NCI-H1417 treated with DMSO at 0.1 percent for 48 hours (cell line): Measurements from ENCODE around the gene TUBB.

ENCODE experiments used
- DNase-seq: peaks from one replicate; lab custom pipeline; 2025; lab: John Stamatoyannopoulos, UW

TUBB gene

GRCh38 chr6:30719791-30720737 is at the start of gene TUBB:
TUBB (plus strand) TSS chr6:30720352; CDS start chr6:30720507, 155 bp downstream.
- DNase-seq = peak; percentile 97

- DNase-seq = no peak
Measured at GRCh38 chr6:30670760-30671527, 49.2 kb upstream of the TUBB start.

- DNase-seq = peak; percentile 84
Measured at GRCh38 chr6:30672445-30673253, 47.5 kb upstream of the TUBB start, which contains the start of gene DHX16. DHX16 (minus strand) TSS chr6:30673006; CDS start chr6:30672841, 165 bp downstream.

DNA sequence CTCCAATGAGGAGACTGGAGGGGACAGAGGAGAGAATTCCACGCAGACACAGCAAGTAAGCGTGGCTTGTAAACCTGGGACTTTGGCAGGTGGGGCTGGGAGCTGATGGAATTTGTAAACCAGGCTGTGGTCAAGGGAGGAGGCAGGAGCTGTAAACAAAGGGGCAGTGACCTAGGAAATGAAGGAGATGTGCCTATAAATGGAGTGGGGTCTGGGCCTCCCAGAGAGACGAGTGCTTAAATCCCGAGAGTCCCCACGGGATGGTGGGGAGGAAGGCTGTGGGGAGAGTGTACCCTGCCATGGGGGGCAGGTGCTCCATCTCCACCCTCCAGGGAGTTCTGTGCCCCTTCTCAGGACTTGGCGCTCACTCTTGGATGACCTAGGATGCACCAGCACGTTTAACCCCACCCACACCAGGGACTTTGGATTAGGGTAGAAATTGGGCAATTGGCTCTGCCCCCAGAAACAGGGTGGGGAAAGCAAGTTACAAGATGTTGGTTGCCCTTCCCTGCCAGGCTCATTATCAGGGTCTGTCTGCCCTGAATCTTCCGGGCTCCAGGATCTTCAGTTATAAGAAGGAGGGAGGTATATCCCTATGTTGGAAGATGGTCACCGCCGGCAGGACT is 43.4 kb upstream of the TUBB start:
- DNase-seq = no peak

DNA sequence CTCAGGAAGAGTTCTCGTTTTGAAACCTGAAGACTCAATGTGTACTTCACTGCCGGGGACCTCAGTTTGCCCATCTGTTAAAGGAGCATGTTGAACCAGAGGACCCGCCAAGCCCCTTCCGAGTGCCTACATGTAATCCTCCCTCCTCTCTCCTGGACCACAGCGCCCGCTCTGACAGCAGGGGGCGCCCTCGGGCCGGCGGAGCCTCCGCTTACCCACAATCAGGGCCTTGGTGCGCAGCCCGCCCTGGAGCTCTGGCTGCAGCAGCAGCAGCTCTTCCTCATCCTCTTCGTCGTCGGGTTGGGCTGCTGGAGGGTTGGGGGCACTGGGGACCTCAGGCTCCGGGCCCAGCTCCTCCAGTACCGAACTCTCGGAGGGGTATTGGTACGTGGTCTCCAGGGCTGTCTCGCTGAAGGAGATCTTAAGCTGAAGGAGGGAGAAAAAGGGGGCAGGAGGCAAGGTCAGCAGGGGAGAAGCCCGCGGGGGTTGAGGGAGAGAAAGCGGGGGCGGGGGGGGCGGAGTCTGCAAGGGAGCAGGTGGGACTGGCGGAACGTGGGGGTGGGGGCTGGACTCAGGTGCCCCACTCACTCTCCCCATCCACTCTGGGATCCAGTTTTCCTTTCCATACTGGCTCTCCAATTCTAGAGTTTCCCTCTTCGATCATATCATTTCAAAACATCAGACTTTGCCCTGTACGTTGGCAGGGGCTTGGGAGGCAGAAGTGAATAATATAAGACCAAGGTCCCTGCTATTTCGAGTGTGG is 41.0 kb upstream of the TUBB start:
- peak; percentile 15 for DNase-seq

DNA sequence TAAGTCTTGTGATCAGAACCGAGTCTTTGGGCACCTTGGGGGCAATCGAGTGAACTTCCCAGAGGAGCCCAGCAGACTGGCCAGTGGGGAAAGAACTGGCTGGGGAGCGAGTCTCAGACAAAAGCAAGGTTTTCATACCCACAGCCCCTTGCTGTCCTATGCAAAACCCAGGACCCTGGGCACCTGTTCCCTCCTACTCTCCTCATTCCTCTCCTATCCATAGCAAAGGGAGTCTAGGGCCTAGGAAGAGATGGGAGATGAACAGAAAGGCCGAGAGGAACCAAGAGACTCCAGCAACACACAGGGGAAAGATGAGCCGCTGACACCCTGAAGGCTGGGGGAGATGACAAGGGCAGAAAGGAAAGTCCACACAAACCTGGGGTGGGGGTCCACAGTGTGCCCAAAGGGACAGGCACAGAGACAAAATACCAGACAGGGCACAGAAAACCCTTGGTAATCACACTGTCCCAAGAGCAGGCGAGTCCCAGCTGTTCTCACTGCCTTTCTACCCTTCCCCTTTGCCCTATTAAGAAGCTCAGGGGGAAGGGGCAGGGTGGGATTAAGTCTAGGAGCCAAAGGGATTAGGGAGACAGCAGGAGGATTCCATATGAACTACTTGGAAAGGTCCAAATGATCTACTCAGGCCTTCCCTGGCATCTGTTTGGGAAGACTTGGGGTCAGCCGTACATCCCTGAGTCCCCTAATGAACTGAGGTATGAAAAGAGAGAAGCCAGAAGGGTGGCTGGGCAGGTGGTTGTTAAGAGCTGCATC is 40.2 kb upstream of the TUBB start:
- no peak for DNase-seq

GRCh38 chr6:30681766-30682142 is 38.4 kb upstream of the TUBB start:
- no peak for DNase-seq

DNA sequence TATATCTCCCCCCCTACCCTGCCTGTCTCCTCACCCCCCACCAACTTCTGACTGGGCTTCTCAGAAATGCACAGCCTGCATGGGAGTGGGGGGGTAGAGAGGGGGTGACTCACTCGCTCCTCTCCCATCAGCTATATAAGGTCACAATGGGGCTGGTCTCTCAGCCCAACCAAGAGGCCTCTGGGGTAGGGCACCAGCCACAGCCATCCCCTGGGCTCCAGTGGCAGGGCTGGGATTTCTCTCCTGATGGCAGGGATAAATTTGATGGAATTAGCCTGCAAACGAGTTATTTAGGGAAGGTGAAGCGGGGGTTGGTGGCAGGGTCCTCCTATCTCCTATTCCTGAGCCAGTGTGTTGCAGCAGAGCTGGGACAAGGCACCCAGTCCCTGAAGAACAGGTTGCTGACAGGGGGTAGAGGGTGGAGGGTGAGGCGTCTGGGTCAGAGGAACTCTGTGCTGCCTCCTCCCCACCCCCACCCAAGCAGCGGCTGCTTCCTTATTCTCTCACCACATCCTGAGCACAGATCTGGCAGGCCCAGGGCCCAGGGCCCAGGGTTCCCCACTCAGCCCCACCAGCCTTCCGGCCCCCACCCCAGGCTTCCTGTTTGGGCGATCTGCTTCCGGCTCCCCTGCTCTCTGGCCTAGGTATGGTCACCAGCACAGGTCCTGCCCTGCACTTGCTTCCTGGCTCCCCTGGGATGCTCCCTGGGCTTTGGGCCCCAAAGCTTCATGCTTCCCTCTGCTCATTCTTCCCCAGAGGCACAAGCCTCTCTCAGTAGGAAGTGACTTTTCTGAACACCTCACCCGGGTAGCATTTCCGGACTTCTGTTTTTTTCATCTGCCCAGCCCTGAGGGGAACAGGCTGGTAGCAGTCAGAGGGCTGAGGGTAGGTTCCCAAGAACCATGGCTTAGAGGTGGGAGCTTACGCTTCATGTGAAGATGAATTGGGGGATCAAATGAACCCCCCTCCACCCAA is 37.7 kb upstream of the TUBB start:
- DNase-seq = no peak

DNA sequence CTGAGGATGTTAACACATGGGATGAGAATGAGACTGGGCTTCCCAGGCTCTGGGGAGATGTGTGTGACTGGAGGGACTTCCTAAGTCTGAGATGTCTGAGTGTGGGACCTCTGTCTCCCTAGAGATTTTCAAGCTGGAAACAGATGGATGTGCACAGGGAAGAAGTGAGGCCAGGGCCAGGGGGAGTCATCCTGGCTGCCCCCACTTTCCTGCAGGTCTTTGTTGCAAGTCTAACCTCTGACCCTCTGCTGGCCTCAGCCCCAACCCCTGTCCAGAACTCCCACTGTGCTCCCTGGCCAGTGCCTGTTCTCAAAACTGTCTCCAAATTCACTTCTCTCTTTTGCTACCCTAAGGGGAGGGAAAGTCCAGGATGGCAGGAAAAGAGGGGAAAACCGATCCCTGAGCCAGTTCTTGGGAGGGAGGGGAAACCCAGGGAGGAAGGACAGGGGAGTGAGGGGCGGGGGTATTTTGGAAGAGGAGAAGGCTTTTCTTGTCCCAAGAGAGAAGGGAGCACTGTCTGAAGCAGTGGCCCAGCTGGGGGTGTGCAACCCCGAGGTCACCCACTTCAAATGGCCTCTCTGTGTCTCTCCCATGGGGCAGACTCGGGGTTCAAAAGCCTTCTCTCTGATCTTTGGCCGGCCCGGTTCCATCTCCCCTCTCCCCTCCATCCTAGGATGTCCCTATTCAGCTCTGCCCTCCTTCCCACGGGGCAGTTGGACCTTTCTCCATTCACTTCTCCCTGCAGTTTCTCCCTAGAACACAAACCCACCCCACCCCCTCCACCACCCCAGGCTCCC is 36.8 kb upstream of the TUBB start:
- no peak for DNase-seq

DNA sequence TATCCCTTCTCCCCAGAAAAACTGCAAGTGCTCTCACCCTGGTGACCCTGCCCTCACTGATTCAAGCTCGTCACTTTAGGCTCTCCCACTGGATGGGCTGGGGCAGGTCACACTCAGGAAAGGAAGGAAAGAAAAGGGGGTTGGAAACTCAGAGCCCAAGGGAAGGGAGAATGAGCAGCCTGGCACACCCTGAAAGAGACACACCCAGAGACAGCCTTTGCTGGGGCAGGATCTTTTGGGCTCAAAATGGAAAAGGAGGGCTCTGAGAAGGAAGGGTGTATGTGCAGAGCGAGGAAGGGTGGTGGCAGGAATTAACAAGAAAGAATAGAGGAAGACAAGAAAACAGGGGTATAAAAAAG is 36.2 kb upstream of the TUBB start:
- no peak for DNase-seq

GRCh38 chr6:30684386-30685156 is 35.6 kb upstream of the TUBB start:
- DNase-seq = no peak

GRCh38 chr6:30685157-30686008 is 34.8 kb upstream of the TUBB start:
- no peak for DNase-seq

DNA sequence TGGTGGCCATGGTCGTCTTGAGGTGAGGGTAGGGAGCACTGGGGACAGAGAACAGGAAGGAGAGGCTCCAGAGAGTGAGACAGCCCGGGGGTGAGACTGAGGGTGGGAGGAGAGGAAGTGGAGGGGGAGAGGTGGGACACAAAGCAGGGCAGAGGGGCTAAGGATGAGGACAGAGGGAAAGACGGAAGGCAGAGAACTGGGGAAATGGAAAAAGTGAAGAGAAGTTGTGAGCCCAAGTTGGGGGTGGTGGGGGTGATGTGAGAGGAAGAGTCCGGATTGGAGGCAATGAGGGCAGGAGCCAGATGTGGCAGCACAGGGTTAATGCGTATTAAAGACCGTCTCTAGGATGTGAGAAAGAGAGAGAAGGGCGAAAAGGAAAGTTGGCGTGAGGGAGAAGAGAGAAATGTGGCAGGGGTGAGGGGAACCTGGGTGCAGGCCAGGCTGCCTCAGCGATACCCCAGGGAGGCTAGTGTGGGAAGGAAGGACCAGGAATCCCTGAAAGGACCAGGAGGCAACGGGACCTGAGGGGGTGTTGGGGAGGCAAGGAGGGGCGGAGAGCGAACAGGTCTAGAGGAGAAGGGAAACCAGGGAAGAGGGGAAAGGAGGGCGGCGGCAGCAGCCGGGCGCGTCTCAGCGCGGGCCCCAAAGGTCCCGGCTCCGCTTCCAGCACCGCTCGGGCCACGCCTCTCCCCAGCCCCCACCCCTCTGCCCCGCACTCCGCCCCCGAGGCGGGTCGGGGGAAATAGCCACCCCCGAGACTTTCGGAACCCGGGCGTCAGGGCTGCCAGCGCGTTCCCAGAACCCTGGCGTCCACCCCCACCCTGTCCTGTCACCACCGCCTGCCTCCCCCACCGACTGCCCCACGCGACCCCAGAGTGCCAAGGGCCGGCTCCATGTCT is 33.9 kb upstream of the TUBB start, which contains the start of gene PPP1R18:
Gene PPP1R18, minus strand, starts transcription at position 637 of the 899 bp plus-strand sequence. Its CDS starts 627 bp downstream, at position 10.
- DNase-seq = no peak

- DNase-seq = peak; percentile 32
Measured at GRCh38 chr6:30686908-30687658, 33.1 kb upstream of the TUBB start.
